Thoracic aorta (tissue), 2 donors: ENCODE measurements around the gene ZNF562. TPM values are rescaled to one million over a fixed set of nuclear protein-coding genes. Genes with fewer than 3 reads are reported as not detected.

ENCODE experiments used
- ATAC-seq: fragments of 150-250 bp; one replicate; pipeline ENCODE4 v1.8.0; 2017; ENCODE audit warnings: low read depth; ENCODE audit not compliant: insufficient number of reproducible peaks, low FRiP score
- DNase-seq: peaks from one replicate; pipeline ENCODE4 v3.0.0-alpha.2; 2020; ENCODE audit warnings: low spot score
- H3K27ac ChIP-seq, 2 donors: fragments of 200-600 bp; sonication (generic); 1 replicate in 1 of 2; 2 replicates in 1 of 2; pipeline ENCODE4 v1.5.1; 2016; ENCODE audit warnings: mild to moderate bottlenecking in 2 of 2, moderate library complexity in 2 of 2
- H3K27me3 ChIP-seq: fragments of 200-600 bp; sonication (generic); replicated peaks from 2 replicates; pipeline ENCODE4 v1.6.0; 2016; ENCODE audit warnings: mild to moderate bottlenecking; ENCODE audit not compliant: insufficient read depth
- H3K36me3 ChIP-seq: fragments of 200-600 bp; sonication (generic); one replicate; pipeline ENCODE4 v1.5.1; 2016
- H3K4me1 ChIP-seq, 2 donors: fragments of 200-600 bp; sonication (generic); 1 replicate in 1 of 2; 2 replicates in 1 of 2; pipeline versions ENCODE4 v1.5.1 to v1.6.0; 2016; ENCODE audit warnings: low read depth in 2 of 2, mild to moderate bottlenecking in 1 of 2; ENCODE audit not compliant: control insufficient read depth in 1 of 2
- H3K4me3 ChIP-seq: fragments of 200-600 bp; sonication (generic); 2 replicates; pipeline ENCODE4 v1.5.1; 2016; ENCODE audit warnings: mild to moderate bottlenecking
- H3K9me3 ChIP-seq: fragments of 200-600 bp; sonication (generic); 2 replicates; pipeline ENCODE4 v1.5.1; 2016
- CTCF ChIP-seq: fragments of 200-600 bp; sonication (generic); IDR thresholded peaks from one replicate; pipeline ENCODE4 v1.5.1; 2019; ENCODE audit warnings: antibody characterized with exemption
- total RNA-seq, 2 donors: library from RNA; depleted of rRNA; stranded (reverse); fragments of >200 nt; gene quantifications; one replicate each; pipeline versions ENCODE4 v1.1.0 to v1.2.3, GENCODE V29; 2016

ZNF562 gene
- total RNA-seq, 2 donors from 2014 or later: 13.3 to 35.6 TPM

- no peaks in the 10 kb centered on the region for H3K27me3 ChIP-seq
- peaks cover 7% of the 10 kb centered on the region for H3K9me3 ChIP-seq
- no peaks in the 10 kb centered on the region for H3K36me3 ChIP-seq
- DNase-seq (no peak), ATAC-seq (no peak)
- no peak overlapping the region for H3K27ac ChIP-seq
- H3K4me3 ChIP-seq: no peak overlapping the region
- TF ChIP-seq CTCF: no peak
- H3K4me1 ChIP-seq: no peaks in the 10 kb centered on the region
Observed at GRCh38 chr19:9597027-9597426, 77.9 kb downstream of the ZNF562 start.

Other genes with a start within 250 kb of the ZNF562 start
- 10 to 100 TPM; 28.2 to 30.1 TPM for gene ZNF266, start 239.5 kb downstream of the ZNF562 start, total RNA-seq
- gene ZNF560, start 176.5 kb downstream of the ZNF562 start, total RNA-seq: not detected
- 10 to 100 TPM; 10.6 to 17.9 TPM for gene ZNF426, start 136.5 kb downstream of the ZNF562 start, total RNA-seq
- gene ZNF121, start 90.6 kb downstream of the ZNF562 start, total RNA-seq: 10 to 100 TPM; 16.1 to 48.6 TPM
- gene ZNF561, start 53.9 kb downstream of the ZNF562 start, total RNA-seq: 10 to 100 TPM; 24.1 to 46.6 TPM
- gene ZNF846, start 93.6 kb upstream of the ZNF562 start, total RNA-seq: 10 to 100 TPM; 44.0 to 54.6 TPM
- 10 to 100 TPM; 28.9 to 64.8 TPM for gene FBXL12, start 144.0 kb upstream of the ZNF562 start, total RNA-seq
- gene UBL5, start 152.8 kb upstream of the ZNF562 start, total RNA-seq: 100 to 1,000 TPM; 210 to 414 TPM
- 10 to 100 TPM; 76.5 to 79.4 TPM for gene PIN1, start 160.2 kb upstream of the ZNF562 start, total RNA-seq